HepG2 (cell line): ENCODE results near the gene C14orf93. TPM values are rescaled to one million over a fixed set of nuclear protein-coding genes. Genes with fewer than 3 reads are reported as not detected.
A peak's percentile ranks its signal among the peaks of the same experiment; 100 is the strongest.

ENCODE experiments used
- KDM2A ChIP-seq: sonication (generic); formaldehyde crosslinking; IDR thresholded peaks from 2 replicates; pipeline ENCODE4 v1.4.0; 2020; ENCODE audit warnings: low read depth, missing genetic modification reagents, borderline replicate concordance
- RARA ChIP-seq: IDR thresholded peaks from 2 replicates; pipeline ENCODE4 v1.6.1; 2016; ENCODE audit warnings: missing genetic modification reagents, missing compliant biosample characterization
- SYNCRIP ChIP-seq: fragments of 200-400 bp; formaldehyde crosslinking; IDR thresholded peaks from 2 replicates; pipeline ENCODE4 v1.6.1; 2018; ENCODE audit warnings: mild to moderate bottlenecking, low read depth, low read length; ENCODE audit not compliant: insufficient read depth
- TCF7 ChIP-seq: sonication (generic); IDR thresholded peaks from 2 replicates; pipeline ENCODE4 v1.6.1; 2016; ENCODE audit warnings: antibody characterized with exemption, low read depth
- THYN1 ChIP-seq: sonication (generic); formaldehyde crosslinking; IDR thresholded peaks from 2 replicates; pipeline ENCODE4 v1.8.1; 2023; ENCODE audit warnings: low read depth, mild to moderate bottlenecking, moderate library complexity, missing genetic modification reagents, borderline replicate concordance
- YY1 ChIP-seq: IDR thresholded peaks from 2 replicates; pipeline ENCODE4 v1.6.1; 2011; ENCODE audit warnings: low read length, low read depth, moderate library complexity, mild to moderate bottlenecking; ENCODE audit not compliant: insufficient read depth, insufficient replicate concordance
- ZC3H13 ChIP-seq: sonication (generic); formaldehyde crosslinking; IDR thresholded peaks from 2 replicates; pipeline ENCODE4 v1.8.1; 2023; ENCODE audit warnings: mild to moderate bottlenecking, missing genetic modification reagents, moderate library complexity
- ZFX ChIP-seq: sonication (generic); formaldehyde crosslinking; IDR thresholded peaks from 2 replicates; pipeline ENCODE4 v1.4.0; 2020; ENCODE audit warnings: mild to moderate bottlenecking, low read depth, missing genetic modification reagents, moderate library complexity
- ZNF17 ChIP-seq: sonication (generic); formaldehyde crosslinking; IDR thresholded peaks from 2 replicates; pipeline ENCODE4 v1.5.0; 2020; ENCODE audit warnings: mild to moderate bottlenecking, missing genetic modification reagents
- ZNF207 ChIP-seq: fragments of 450-650 bp; IDR thresholded peaks from 2 replicates; pipeline ENCODE4 v1.6.1; 2016; ENCODE audit warnings: antibody characterized with exemption, borderline replicate concordance
- ZNF598 ChIP-seq: sonication (generic); formaldehyde crosslinking; IDR thresholded peaks from 2 replicates; pipeline ENCODE4 v1.5.1; 2020; ENCODE audit warnings: mild to moderate bottlenecking, missing genetic modification reagents, borderline replicate concordance
- polyA plus RNA-seq, 8 experiments: library from polyadenylated mRNA; depleted of rRNA in 3 of 8; stranded (reverse) in 7 of 8; unstranded in 1 of 8; fragments of >200 nt; fragmentation: Illumina TruSeq in 4 of 8; extraction: Trizol in 4 of 8; gene quantifications; 2 replicates each; pipeline versions ENCODE4 v1.2.1 to v1.2.3, GENCODE V29; 2011 to 2016; ENCODE audit warnings: low read depth in 4 of 8, missing spikeins in 1 of 8, mixed read lengths in 1 of 8; ENCODE audit not compliant: insufficient read depth in 1 of 8
- total RNA-seq, 5 experiments: library from RNA; depleted of rRNA; stranded (reverse); fragments of >200 nt; fragmentation: Illumina TruSeq; extraction: Trizol; gene quantifications; 2 replicates each; pipeline ENCODE4 v1.2.3, GENCODE V29; 2016; ENCODE audit warnings: low read depth in 1 of 5
- TF ChIP-seq, protein P1 (sequence below): sonication (generic); formaldehyde crosslinking; IDR thresholded peaks from 2 replicates; pipeline ENCODE4 v1.8.1; 2022; ENCODE audit warnings: low read depth, mild to moderate bottlenecking, missing genetic modification reagents
- TF ChIP-seq, protein P2 (sequence below): sonication (generic); formaldehyde crosslinking; IDR thresholded peaks from 2 replicates; pipeline ENCODE4 v1.4.0; 2020; ENCODE audit warnings: missing genetic modification reagents, mild to moderate bottlenecking, borderline replicate concordance
- TF ChIP-seq, protein P3 (sequence below): sonication (generic); formaldehyde crosslinking; IDR thresholded peaks from 2 replicates; pipeline ENCODE4 v1.4.0; 2020; ENCODE audit warnings: missing genetic modification reagents
- TF ChIP-seq, protein P4 (sequence below): sonication (generic); formaldehyde crosslinking; IDR thresholded peaks from 2 replicates; pipeline ENCODE4 v1.8.0; 2022; ENCODE audit warnings: low read depth, missing genetic modification reagents
- TF ChIP-seq, protein P5 (sequence below): sonication (generic); formaldehyde crosslinking; IDR thresholded peaks from 2 replicates; pipeline ENCODE4 v1.4.0; 2020; ENCODE audit warnings: mild to moderate bottlenecking, missing genetic modification reagents

The C14orf93 gene
- total and polyA plus RNA-seq, 2 of the 13 experiments (the other 11 are each of a cell fraction or from before 2014, with no cell fraction given), result 11.4 to 22.5 TPM

DNA sequence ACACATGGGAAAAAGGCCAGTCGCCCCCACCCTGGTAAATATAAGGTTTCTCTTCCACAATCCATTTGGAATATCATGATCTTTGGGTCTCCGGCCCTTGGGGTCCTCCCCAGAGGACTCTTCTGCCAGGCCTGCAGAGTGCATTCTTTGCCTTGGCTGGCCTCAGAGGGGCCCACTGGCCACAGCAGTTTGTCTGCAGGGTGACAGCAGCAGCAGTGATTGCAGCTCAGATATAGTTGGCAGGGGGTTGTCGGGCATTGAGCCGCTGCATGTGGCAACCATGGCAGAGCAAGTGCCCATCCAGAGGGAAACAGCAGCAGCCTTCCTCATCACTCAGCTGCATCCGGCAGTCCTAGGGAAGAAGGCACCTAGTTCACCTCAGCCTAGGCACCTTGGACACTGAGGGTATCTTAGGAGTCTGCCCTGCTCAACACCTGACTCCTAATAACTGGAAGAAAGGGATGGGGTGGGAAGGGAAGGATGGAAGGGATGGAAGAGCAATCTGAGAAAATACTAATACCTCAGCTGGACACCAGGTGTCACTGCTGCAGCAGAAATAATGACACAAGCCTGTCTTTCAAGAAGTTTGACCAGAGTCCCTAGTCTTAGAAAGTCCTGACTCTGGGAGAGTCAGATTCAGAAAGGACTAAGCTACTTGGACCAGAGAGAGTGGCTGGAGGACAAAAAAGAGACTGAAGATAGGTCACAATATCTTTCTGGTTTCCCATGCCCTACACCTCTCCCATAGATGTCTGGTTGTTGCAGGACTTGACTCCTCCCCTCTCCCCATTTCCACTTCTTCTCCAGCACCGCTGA, 36.5 kb downstream of the C14orf93 start (continued):
- TF ChIP-seq, protein P1, sequence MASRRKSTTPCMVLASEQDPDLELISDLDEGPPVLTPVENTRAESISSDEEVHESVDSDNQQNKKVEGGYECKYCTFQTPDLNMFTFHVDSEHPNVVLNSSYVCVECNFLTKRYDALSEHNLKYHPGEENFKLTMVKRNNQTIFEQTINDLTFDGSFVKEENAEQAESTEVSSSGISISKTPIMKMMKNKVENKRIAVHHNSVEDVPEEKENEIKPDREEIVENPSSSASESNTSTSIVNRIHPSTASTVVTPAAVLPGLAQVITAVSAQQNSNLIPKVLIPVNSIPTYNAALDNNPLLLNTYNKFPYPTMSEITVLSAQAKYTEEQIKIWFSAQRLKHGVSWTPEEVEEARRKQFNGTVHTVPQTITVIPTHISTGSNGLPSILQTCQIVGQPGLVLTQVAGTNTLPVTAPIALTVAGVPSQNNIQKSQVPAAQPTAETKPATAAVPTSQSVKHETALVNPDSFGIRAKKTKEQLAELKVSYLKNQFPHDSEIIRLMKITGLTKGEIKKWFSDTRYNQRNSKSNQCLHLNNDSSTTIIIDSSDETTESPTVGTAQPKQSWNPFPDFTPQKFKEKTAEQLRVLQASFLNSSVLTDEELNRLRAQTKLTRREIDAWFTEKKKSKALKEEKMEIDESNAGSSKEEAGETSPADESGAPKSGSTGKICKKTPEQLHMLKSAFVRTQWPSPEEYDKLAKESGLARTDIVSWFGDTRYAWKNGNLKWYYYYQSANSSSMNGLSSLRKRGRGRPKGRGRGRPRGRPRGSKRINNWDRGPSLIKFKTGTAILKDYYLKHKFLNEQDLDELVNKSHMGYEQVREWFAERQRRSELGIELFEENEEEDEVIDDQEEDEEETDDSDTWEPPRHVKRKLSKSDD (CRISPR knock-in tag), result no peak
- TF ChIP-seq, protein P2, sequence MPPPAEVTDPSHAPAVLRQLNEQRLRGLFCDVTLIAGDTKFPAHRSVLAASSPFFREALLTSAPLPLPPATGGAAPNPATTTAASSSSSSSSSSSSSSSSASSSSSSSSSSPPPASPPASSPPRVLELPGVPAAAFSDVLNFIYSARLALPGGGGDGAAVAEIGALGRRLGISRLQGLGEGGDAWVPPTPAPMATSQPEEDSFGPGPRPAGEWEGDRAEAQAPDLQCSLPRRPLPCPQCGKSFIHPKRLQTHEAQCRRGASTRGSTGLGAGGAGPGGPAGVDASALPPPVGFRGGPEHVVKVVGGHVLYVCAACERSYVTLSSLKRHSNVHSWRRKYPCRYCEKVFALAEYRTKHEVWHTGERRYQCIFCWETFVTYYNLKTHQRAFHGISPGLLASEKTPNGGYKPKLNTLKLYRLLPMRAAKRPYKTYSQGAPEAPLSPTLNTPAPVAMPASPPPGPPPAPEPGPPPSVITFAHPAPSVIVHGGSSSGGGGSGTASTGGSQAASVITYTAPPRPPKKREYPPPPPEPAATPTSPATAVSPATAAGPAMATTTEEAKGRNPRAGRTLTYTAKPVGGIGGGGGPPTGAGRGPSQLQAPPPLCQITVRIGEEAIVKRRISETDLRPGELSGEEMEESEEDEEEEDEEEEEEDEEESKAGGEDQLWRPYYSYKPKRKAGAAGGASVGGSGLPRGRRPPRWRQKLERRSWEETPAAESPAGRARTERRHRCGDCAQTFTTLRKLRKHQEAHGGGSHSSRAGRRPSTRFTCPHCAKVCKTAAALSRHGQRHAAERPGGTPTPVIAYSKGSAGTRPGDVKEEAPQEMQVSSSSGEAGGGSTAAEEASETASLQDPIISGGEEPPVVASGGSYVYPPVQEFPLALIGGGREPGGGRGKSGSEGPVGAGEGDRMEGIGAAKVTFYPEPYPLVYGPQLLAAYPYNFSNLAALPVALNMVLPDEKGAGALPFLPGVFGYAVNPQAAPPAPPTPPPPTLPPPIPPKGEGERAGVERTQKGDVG (CRISPR knock-in tag), result no peak
- TF ChIP-seq THYN1 (no peak), RARA (CRISPR knock-in tag) (0 out of 2 replicates have a peak, but pooled peaks have one; percentile 8), TCF7 (no peak), ZNF598 (no peak), ZNF17 (CRISPR knock-in tag) (no peak), SYNCRIP (no peak), ZFX (CRISPR knock-in tag) (peak; percentile 18; the same call in 1 of the 2 replicates), YY1 (no peak), ZC3H13 (CRISPR knock-in tag) (no peak), KDM2A (CRISPR knock-in tag) (peak; percentile 4; the same call in 1 of the 2 replicates), ZNF207 (no peak)
- TF ChIP-seq, protein P3, sequence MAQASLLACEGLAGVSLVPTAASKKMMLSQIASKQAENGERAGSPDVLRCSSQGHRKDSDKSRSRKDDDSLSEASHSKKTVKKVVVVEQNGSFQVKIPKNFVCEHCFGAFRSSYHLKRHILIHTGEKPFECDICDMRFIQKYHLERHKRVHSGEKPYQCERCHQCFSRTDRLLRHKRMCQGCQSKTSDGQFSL (CRISPR knock-in tag), result no peak
- TF ChIP-seq, protein P4, sequence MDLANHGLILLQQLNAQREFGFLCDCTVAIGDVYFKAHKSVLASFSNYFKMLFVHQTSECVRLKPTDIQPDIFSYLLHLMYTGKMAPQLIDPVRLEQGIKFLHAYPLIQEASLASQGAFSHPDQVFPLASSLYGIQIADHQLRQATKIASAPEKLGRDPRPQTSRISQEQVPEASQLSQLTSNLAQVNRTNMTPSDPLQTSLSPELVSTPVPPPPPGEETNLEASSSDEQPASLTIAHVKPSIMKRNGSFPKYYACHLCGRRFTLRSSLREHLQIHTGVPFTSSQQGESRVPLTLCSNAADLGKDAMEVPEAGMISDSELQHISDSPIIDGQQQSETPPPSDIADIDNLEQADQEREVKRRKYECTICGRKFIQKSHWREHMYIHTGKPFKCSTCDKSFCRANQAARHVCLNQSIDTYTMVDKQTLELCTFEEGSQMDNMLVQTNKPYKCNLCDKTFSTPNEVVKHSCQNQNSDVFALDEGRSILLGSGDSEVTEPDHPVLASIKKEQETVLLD (CRISPR knock-in tag), result no peak
- TF ChIP-seq, protein P5, sequence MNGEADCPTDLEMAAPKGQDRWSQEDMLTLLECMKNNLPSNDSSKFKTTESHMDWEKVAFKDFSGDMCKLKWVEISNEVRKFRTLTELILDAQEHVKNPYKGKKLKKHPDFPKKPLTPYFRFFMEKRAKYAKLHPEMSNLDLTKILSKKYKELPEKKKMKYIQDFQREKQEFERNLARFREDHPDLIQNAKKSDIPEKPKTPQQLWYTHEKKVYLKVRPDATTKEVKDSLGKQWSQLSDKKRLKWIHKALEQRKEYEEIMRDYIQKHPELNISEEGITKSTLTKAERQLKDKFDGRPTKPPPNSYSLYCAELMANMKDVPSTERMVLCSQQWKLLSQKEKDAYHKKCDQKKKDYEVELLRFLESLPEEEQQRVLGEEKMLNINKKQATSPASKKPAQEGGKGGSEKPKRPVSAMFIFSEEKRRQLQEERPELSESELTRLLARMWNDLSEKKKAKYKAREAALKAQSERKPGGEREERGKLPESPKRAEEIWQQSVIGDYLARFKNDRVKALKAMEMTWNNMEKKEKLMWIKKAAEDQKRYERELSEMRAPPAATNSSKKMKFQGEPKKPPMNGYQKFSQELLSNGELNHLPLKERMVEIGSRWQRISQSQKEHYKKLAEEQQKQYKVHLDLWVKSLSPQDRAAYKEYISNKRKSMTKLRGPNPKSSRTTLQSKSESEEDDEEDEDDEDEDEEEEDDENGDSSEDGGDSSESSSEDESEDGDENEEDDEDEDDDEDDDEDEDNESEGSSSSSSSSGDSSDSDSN, result no peak; the same call in none of the 2 replicates
